Endothelial cell of umbilical vein (primary cell): Measurements from ENCODE around the gene CNNM2. TPM values are rescaled to one million over a fixed set of nuclear protein-coding genes. Genes with fewer than 3 reads are reported as not detected.

ENCODE experiments used
- BruUV-seq: library from RNA; stranded (reverse); fragments of 400-500 nt; replicated peaks from 2 replicates; lab custom pipeline; 2021; lab: Mats Ljungman, UMichigan
- CTCF ChIA-PET: fragments of 300-600, 350-600 bp; sonication (Branson Sonifier 250); formaldehyde crosslinking; loops from one replicate; lab custom pipeline; 2021; ENCODE audit warnings: antibody characterized with exemption, inconsistent platforms; lab: Charles Lee
- POLR2A ChIA-PET: fragments of 300-600, 350-600 bp; sonication (Branson Sonifier 250); formaldehyde crosslinking; loops from one replicate; lab custom pipeline; 2021; ENCODE audit warnings: antibody characterized with exemption, inconsistent platforms; lab: Charles Lee
- DNase-seq: peaks from one replicate; pipeline ENCODE4 v3.0.0-alpha.2; 2011; ENCODE audit warnings: low read depth, low spot score
- FAIRE-seq: peaks from 2 replicates; lab custom pipeline; 2011; peaks lifted over from hg19 to GRCh38; lab: Jason Lieb, UNC
- H2AFZ ChIP-seq: 2 replicates; pipeline ENCODE4 v1.6.0; 2012; ENCODE audit warnings: low read depth, low read length, control low read depth, inconsistent platforms
- H3K27ac ChIP-seq: 2 replicates; pipeline ENCODE4 v1.5.1; 2011; ENCODE audit warnings: low read depth, mild to moderate bottlenecking, control low read depth, low read length, moderate library complexity; ENCODE audit not compliant: insufficient read depth
- H3K27me3 ChIP-seq, 2 experiments: 2 replicates each; pipeline versions ENCODE4 v1.6.0 to v1.6.1; 2011; ENCODE audit warnings: low read length in 2 of 2, mixed read lengths in 1 of 2; ENCODE audit not compliant: control insufficient read depth in 2 of 2, insufficient read depth in 2 of 2
- H3K36me3 ChIP-seq, 2 experiments: 2 replicates in 1 of 2; 3 replicates in 1 of 2; pipeline ENCODE4 v1.5.1; 2011; ENCODE audit warnings: low read length in 2 of 2, mild to moderate bottlenecking in 1 of 2, moderate library complexity in 1 of 2; ENCODE audit not compliant: control insufficient read depth in 2 of 2, insufficient read depth in 2 of 2; ENCODE audit errors: extremely low read depth in 1 of 2
- H3K4me1 ChIP-seq: 3 replicates; pipeline ENCODE4 v1.5.1; 2011; ENCODE audit warnings: mild to moderate bottlenecking, low read length; ENCODE audit not compliant: control insufficient read depth, insufficient read depth; ENCODE audit errors: extremely low read depth
- H3K4me2 ChIP-seq: 2 replicates; pipeline ENCODE4 v1.6.1; 2011; ENCODE audit warnings: low read length, control low read depth, mixed read lengths; ENCODE audit not compliant: insufficient read depth
- H3K4me3 ChIP-seq, 3 experiments: fragments of 200-600 bp in 1 of 3; sonication (generic), shearing (Covaris generic) in 1 of 3; replicated peaks in 1 of 3; 2 replicates each; pipeline ENCODE4 v1.5.1; 2011 to 2016; ENCODE audit warnings: control low read depth in 3 of 3, low read length in 3 of 3, mild to moderate bottlenecking in 2 of 3, inconsistent platforms in 1 of 3, low read depth in 1 of 3, moderate library complexity in 1 of 3; ENCODE audit not compliant: insufficient read depth in 1 of 3
- H3K79me2 ChIP-seq: 2 replicates; pipeline ENCODE4 v1.6.0; 2012; ENCODE audit warnings: low read length, inconsistent platforms; ENCODE audit not compliant: control insufficient read depth, insufficient read depth
- H3K9ac ChIP-seq: replicated peaks from 2 replicates; pipeline ENCODE3; 2011; ENCODE audit warnings: low read length, control low read depth; ENCODE audit not compliant: insufficient read depth; ENCODE audit errors: extremely low read depth
- H3K9me1 ChIP-seq: replicated peaks from 3 replicates; pipeline ENCODE4 v1.6.0; 2011; ENCODE audit warnings: mild to moderate bottlenecking, low read length; ENCODE audit not compliant: control insufficient read depth, insufficient read depth; ENCODE audit errors: extremely low read depth
- H3K9me3 ChIP-seq: replicated peaks from 2 replicates; pipeline ENCODE4 v1.5.1; 2012; ENCODE audit warnings: low read length, inconsistent platforms; ENCODE audit not compliant: control insufficient read depth, insufficient read depth
- H4K20me1 ChIP-seq: replicated peaks from 2 replicates; pipeline ENCODE3; 2011; ENCODE audit warnings: mild to moderate bottlenecking, low read length; ENCODE audit not compliant: control insufficient read depth, insufficient read depth; ENCODE audit errors: extremely low read depth
- EZH2 ChIP-seq: IDR thresholded peaks from 2 replicates; pipeline ENCODE4 v1.6.1; 2012; ENCODE audit warnings: borderline replicate concordance, low read depth, mild to moderate bottlenecking, moderate library complexity, low read length, inconsistent platforms; ENCODE audit not compliant: severe bottlenecking
- FOS ChIP-seq: IDR thresholded peaks from 2 replicates; pipeline ENCODE4 v1.6.1; 2011; ENCODE audit warnings: mild to moderate bottlenecking, low read length, moderate library complexity, borderline replicate concordance; ENCODE audit not compliant: insufficient read depth
- GATA2 ChIP-seq: IDR thresholded peaks from 2 replicates; pipeline ENCODE4 v1.7.0; 2011; ENCODE audit warnings: low read depth, mild to moderate bottlenecking, moderate library complexity, mixed read lengths, low read length; ENCODE audit not compliant: insufficient read length, insufficient read depth
- JUN ChIP-seq: IDR thresholded peaks from 2 replicates; pipeline ENCODE4 v1.6.1; 2011; ENCODE audit warnings: borderline replicate concordance, low read depth; ENCODE audit not compliant: insufficient read length, insufficient read depth
- MYC ChIP-seq: IDR thresholded peaks from one replicate; pipeline ENCODE4 v1.6.1; 2011; ENCODE audit warnings: mild to moderate bottlenecking, low read depth, low read length
- POLR2A ChIP-seq: IDR thresholded peaks from 2 replicates; pipeline ENCODE4 v1.6.1; 2012; ENCODE audit warnings: low read depth, mild to moderate bottlenecking, control low read depth, low read length
- POLR2AphosphoS5 ChIP-seq: IDR thresholded peaks from 2 replicates; pipeline ENCODE4 v1.6.1; 2012; ENCODE audit warnings: low read depth, mild to moderate bottlenecking, control low read depth, low read length, moderate library complexity; ENCODE audit not compliant: insufficient read depth
- dilution Hi-C: fragments of 300-500 bp; cut with MboI; formaldehyde crosslinking; loops from one replicate; pipeline ENCODE4 v1.15.0; 2019; ENCODE audit warnings: low sequenced_read_pairs; ENCODE audit not compliant: extremely low pct_ligation_motif_present
- intact Hi-C: fragments of 100-400 bp; cut with micrococcal nuclease; formaldehyde crosslinking; loops from one replicate; pipeline ENCODE4 v1.10.0; 2022
- polyA plus RNA-seq, 4 experiments: library from polyadenylated mRNA; depleted of rRNA in 3 of 4; stranded (reverse) in 3 of 4; unstranded in 1 of 4; fragments of >200 nt; gene quantifications; 2 replicates each; pipeline versions ENCODE4 v1.2.1 to v1.2.3, GENCODE V29; 2011 to 2012; ENCODE audit warnings: missing spikeins in 1 of 4
- total RNA-seq: library from RNA; stranded (reverse); gene quantifications from 2 replicates; pipeline ENCODE4 v1.2.3, GENCODE V29; 2021
- TF ChIP-seq, protein P1 (sequence below): IDR thresholded peaks from 2 replicates; pipeline ENCODE4 v1.6.1; 2011; ENCODE audit not compliant: insufficient read depth, insufficient read length
- TF ChIP-seq, protein P2 (sequence below), 2 donors: IDR thresholded peaks; 1 replicate in 1 of 2; 2 replicates in 1 of 2; pipeline ENCODE4 v1.5.1; 2011; ENCODE audit warnings: low read length in 2 of 2, mild to moderate bottlenecking in 2 of 2, moderate library complexity in 2 of 2, control low read depth in 1 of 2, inconsistent platforms in 1 of 2, low read depth in 1 of 2; ENCODE audit not compliant: insufficient read depth in 1 of 2; ENCODE audit errors: extremely low read depth in 1 of 2

Gene CNNM2
- total and polyA plus RNA-seq, 2 donors (not counting 3 experiments of a cell fraction or from before 2014, with no cell fraction given) = 1.9 to 3.0 TPM

DNA sequence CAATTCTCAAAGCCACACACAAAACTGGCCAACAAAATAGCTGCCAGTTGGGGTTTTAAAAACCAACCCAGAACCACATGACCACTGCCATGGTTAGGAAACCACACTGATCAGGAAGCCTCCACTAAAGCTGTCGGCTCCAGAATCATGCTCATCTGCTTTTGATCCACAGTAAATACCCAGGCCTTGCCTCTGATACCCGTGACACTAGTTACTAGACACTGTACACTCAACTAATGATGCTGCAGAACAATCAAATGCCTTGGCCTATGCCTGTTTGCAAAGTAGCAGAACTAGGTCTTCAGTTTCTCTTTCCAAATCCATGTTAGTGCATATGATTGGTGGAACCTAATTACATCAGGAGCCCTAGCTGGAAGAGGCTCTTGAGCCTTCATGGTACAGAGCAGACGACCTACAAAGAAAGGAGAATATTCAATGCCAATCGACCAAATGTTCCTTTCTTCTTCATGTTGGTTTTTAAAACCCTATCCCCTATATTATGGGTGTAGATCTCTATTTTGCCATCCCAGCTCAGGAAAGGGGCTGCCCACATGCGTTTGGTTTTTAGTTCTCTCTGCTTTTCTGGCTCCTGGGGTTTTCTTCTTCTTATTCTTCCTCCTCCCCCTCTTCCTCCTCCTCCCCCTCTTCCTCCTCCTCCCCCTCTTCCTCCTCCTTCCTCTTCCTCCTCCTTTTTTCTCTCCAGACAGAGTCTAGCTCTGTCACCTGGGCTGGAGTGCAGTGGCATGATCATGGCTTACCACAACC, 76.6 kb downstream of the CNNM2 start:
- dilution Hi-C loops = no loop called here
- CTCF ChIA-PET = interaction anchor here (0.6 to 1.1 kb wide), 2 partner anchors 7 to 32 kb away, joined by 3 read pairs; no protein-coding TSS in a partner anchor
- Histone ChIP-seq H3K9ac (no peak overlapping the region), H3K9me3 (no peaks in the 10 kb centered on the region), H3K27ac (no peak overlapping the region), H3K4me1 (no peaks in the 10 kb centered on the region), H3K4me2 (no peak overlapping the region), H3K36me3 (no peaks in the 10 kb centered on the region), H4K20me1 (no peaks in the 10 kb centered on the region), H3K4me3 (no peak overlapping the region), H3K27me3 (no peaks in the 10 kb centered on the region), H3K9me1 (no peaks in the 10 kb centered on the region), H3K79me2 (no peaks in the 10 kb centered on the region), H2AFZ (no peak overlapping the region)
- DNase-seq (no peak), FAIRE-seq (no peak)
- POLR2A ChIA-PET = no interaction called here
- no TSS peak for BruUV-seq
- intact Hi-C loops = no loop called here
- TF ChIP-seq, protein P1, sequence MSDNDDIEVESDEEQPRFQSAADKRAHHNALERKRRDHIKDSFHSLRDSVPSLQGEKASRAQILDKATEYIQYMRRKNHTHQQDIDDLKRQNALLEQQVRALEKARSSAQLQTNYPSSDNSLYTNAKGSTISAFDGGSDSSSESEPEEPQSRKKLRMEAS = no peak

DNA sequence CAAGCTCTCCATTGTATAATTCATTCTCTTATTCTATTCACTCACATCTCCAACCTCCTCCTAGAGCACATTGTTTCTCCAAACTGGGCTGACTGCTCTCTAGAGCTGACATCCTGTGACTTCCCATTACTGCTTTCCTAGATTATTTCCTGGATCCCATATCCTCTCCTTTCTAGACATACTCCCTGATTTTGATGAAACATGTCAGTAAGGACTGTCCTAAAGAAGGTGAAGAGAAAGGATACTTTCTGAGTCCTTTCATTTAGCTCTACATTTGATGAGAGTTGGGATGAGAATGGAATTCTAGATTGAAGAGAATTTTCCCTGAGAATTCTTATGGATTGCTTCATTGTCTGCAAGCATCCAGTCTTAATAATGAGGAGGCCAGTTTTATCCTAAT, 78.8 kb downstream of the CNNM2 start:
- H3K4me2 ChIP-seq = no peak overlapping the region
- no peak for TF ChIP-seq FOS
- no peak for TF ChIP-seq GATA2
- no peak for TF ChIP-seq POLR2AphosphoS5
- TF ChIP-seq MYC = no peak
- no peak for TF ChIP-seq EZH2
- TF ChIP-seq POLR2A = no peak
- TF ChIP-seq, protein P2, sequence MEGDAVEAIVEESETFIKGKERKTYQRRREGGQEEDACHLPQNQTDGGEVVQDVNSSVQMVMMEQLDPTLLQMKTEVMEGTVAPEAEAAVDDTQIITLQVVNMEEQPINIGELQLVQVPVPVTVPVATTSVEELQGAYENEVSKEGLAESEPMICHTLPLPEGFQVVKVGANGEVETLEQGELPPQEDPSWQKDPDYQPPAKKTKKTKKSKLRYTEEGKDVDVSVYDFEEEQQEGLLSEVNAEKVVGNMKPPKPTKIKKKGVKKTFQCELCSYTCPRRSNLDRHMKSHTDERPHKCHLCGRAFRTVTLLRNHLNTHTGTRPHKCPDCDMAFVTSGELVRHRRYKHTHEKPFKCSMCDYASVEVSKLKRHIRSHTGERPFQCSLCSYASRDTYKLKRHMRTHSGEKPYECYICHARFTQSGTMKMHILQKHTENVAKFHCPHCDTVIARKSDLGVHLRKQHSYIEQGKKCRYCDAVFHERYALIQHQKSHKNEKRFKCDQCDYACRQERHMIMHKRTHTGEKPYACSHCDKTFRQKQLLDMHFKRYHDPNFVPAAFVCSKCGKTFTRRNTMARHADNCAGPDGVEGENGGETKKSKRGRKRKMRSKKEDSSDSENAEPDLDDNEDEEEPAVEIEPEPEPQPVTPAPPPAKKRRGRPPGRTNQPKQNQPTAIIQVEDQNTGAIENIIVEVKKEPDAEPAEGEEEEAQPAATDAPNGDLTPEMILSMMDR (IDR thresholded peaks at IDR 0.05; ENCODE audit: extremely low read depth in 1 of 2, insufficient read depth in 1 of 2, low read depth in 1 of 2, low read length in 2 of 2) = no peak
- TF ChIP-seq JUN = no peak
- TF ChIP-seq, protein P1 = no peak
- no peaks in the 10 kb centered on the region for H3K79me2 ChIP-seq
- FAIRE-seq = no peak
- ChIA-PET CTCF (interaction anchor here (0.9 to 1.5 kb wide), 3 partner anchors 10 to 43 kb away, joined by 3 read pairs; no protein-coding TSS in a partner anchor), POLR2A (no interaction called here)
- no peaks in the 10 kb centered on the region for H3K27me3 ChIP-seq
- H2AFZ ChIP-seq = no peak overlapping the region
- dilution Hi-C loops = no loop called here
- no peaks in the 10 kb centered on the region for H3K9me3 ChIP-seq
- no peaks in the 10 kb centered on the region for H3K9me1 ChIP-seq
- H3K4me3 ChIP-seq = no peak overlapping the region
- H3K4me1 ChIP-seq = no peaks in the 10 kb centered on the region
- DNase-seq = no peak
- H3K36me3 ChIP-seq = no peaks in the 10 kb centered on the region
- BruUV-seq = no TSS peak
- no peaks in the 10 kb centered on the region for H4K20me1 ChIP-seq
- H3K27ac ChIP-seq = no peak overlapping the region
- intact Hi-C loops = no loop called here
- H3K9ac ChIP-seq = no peak overlapping the region
